OCI-LY3 (cell line): ENCODE measurements around the gene KBTBD8.

ENCODE experiments used
- CTCF ChIP-seq: fragments of 200-600, 300-600 bp; sonication (generic); IDR thresholded peaks from 2 replicates; pipeline ENCODE4 v1.5.1; 2014; ENCODE audit warnings: antibody characterized with exemption, low read length, low read depth
- EZH2phosphoT487 ChIP-seq: fragments of 200-600 bp; shearing (Covaris generic); IDR thresholded peaks from 2 replicates; pipeline ENCODE4 v1.6.1; 2018; ENCODE audit warnings: antibody characterized with exemption, mixed run types, low read depth

GRCh38 chr3:67018789-67019526 lies 20.9 kb downstream of the KBTBD8 start:
- TF ChIP-seq EZH2phosphoT487 (no peak), CTCF (no peak)
